ENCODE measurements around the gene THRB. TPM values are rescaled to one million over a fixed set of nuclear protein-coding genes. Genes with fewer than 3 reads are reported as not detected.

THRB gene
- total RNA-seq, 2 donors from 2014 or later, result 6.7 to 6.9 TPM

GRCh38 chr3:24521420-24522145, 26.9 kb upstream of the THRB start:
- Histone ChIP-seq H3K4me1 (peaks cover 18% of the 10 kb centered on the region), H3K9me3 (no peaks in the 10 kb centered on the region), H3K27me3 (no peaks in the 10 kb centered on the region), H3K36me3 (replicated peaks in 1 of 2; ENCODE audit: insufficient read depth in 1 of 2, low read depth in 2 of 2) (no peaks in the 10 kb centered on the region), H3K27ac (peak overlapping the region; percentile 3 to 81 (median 72)), H3K4me3 (peak overlapping the region; percentile 51 to 68)
- TF ChIP-seq CTCF (IDR thresholded peaks at IDR 0.05) (peak in 1 of 7 experiments; percentile 13), POLR2A (IDR thresholded peaks at IDR 0.05) (peak in 2 of 3 donors; percentile 47 to 64)
- peak; percentile 62 to 76 (median 64) for DNase-seq
- 0% methylated on average over 65 of the region's 79 CpGs; no CpG with 5 or more reads in 1 of the 2 donors for WGBS, 2 donors
- ATAC-seq, result peak; percentile 88
- intact Hi-C loops (cut with DNase I), result no loop called here

- TF ChIP-seq CTCF (IDR thresholded peaks at IDR 0.05) (no peak), POLR2A (IDR thresholded peaks at IDR 0.05) (no peak)
- Histone ChIP-seq H3K27ac (peak overlapping the region in 3 of 4 donors; percentile 70 to 81 (median 74)), H3K9me3 (no peaks in the 10 kb centered on the region), H3K27me3 (no peaks in the 10 kb centered on the region), H3K36me3 (replicated peaks in 1 of 2; ENCODE audit: insufficient read depth in 1 of 2, low read depth in 2 of 2) (no peaks in the 10 kb centered on the region), H3K4me3 (peak overlapping the region; percentile 51 to 68), H3K4me1 (peaks cover 18% of the 10 kb centered on the region)
- intact Hi-C loops (cut with DNase I), result no loop called here
- ATAC-seq (peak; percentile 4), DNase-seq (no peak)
- WGBS, 2 donors, result 2 to 6% methylated on average over 4 to 8 of the region's 8 CpGs
Measured at GRCh38 chr3:24520976-24521419, 26.3 kb upstream of the THRB start.

GRCh38 chr3:24520101-24520495, 25.4 kb upstream of the THRB start:
- Histone ChIP-seq H3K9me3 (no peaks in the 10 kb centered on the region), H3K27ac (no peak overlapping the region), H3K4me3 (no peak overlapping the region), H3K36me3 (replicated peaks in 1 of 2; ENCODE audit: insufficient read depth in 1 of 2, low read depth in 2 of 2) (no peaks in the 10 kb centered on the region), H3K4me1 (peaks cover 18% of the 10 kb centered on the region), H3K27me3 (no peaks in the 10 kb centered on the region)
- no peak for TF ChIP-seq CTCF (IDR thresholded peaks at IDR 0.05)
- no peak for TF ChIP-seq POLR2A (IDR thresholded peaks at IDR 0.05)
- intact Hi-C loops (cut with DNase I), result no loop called here
- 88 to 90% methylated on average over 2 of the region's 2 CpGs for WGBS, 2 donors
- DNase-seq (no peak), ATAC-seq (no peak)

- intact Hi-C loops (cut with DNase I), result no loop called here
- H3K4me3 ChIP-seq, result no peak overlapping the region
- peak in 2 of 4 donors; percentile 7 to 16 for DNase-seq
- 86 to 92% methylated on average over 15 of the region's 15 CpGs for WGBS, 2 donors
- TF ChIP-seq CTCF (IDR thresholded peaks at IDR 0.05) (no peak), POLR2A (IDR thresholded peaks at IDR 0.05) (no peak)
- H3K4me1 ChIP-seq, result peaks cover 18% of the 10 kb centered on the region
- no peaks in the 10 kb centered on the region for H3K27me3 ChIP-seq
- no peak overlapping the region for H3K27ac ChIP-seq
- no peak for ATAC-seq
- no peaks in the 10 kb centered on the region for H3K9me3 ChIP-seq
- H3K36me3 ChIP-seq (replicated peaks in 1 of 2; ENCODE audit: insufficient read depth in 1 of 2, low read depth in 2 of 2), result no peaks in the 10 kb centered on the region
Measured at GRCh38 chr3:24519368-24520100, 24.9 kb upstream of the THRB start.
